ENCODE measurements around the gene MPZ. TPM values are rescaled to one million over a fixed set of nuclear protein-coding genes. Genes with fewer than 3 reads are reported as not detected.

MPZ gene
- total and polyA plus RNA-seq, 9 of the 15 experiments (the other 6 are each of a cell fraction or from before 2014, with no cell fraction given) = 0.22 to 16.6 (median 10.9) TPM

- TF ChIP-seq, protein P1, sequence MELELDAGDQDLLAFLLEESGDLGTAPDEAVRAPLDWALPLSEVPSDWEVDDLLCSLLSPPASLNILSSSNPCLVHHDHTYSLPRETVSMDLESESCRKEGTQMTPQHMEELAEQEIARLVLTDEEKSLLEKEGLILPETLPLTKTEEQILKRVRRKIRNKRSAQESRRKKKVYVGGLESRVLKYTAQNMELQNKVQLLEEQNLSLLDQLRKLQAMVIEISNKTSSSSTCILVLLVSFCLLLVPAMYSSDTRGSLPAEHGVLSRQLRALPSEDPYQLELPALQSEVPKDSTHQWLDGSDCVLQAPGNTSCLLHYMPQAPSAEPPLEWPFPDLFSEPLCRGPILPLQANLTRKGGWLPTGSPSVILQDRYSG (tag; conservative IDR thresholded peaks at IDR 0.05; ENCODE audit: low read depth) = 0 out of 2 replicates have a peak, but pooled peaks have one; percentile 47
- TF ChIP-seq TARDBP (IDR thresholded peaks at IDR 0.05) (no peak), U2AF1 (optimal IDR thresholded peaks at IDR 0.05; ENCODE audit: low read depth, low read length) (no peak), ZNF551 (CRISPR knock-in tag; IDR thresholded peaks at IDR 0.05) (no peak), CBX1 (IDR thresholded peaks at IDR 0.05; ENCODE audit: low read depth) (peak; percentile 61; the same call in 1 of the 2 replicates), SRF (CRISPR knock-in tag; IDR thresholded peaks at IDR 0.05) (0 out of 4 replicates have a peak, but pooled peaks of 1 of the 2 experiments have one; percentile 3), HMG20B (CRISPR knock-in tag; IDR thresholded peaks at IDR 0.05) (no peak), MAFF (IDR thresholded peaks at IDR 0.05; ENCODE audit: low read length) (no peak), POLR2G (IDR thresholded peaks at IDR 0.05; ENCODE audit: low read depth, low read length) (peak; percentile 98), ZKSCAN3 (CRISPR knock-in tag; IDR thresholded peaks at IDR 0.05) (no peak), RB1 (IDR thresholded peaks at IDR 0.05; ENCODE audit: low read depth) (no peak; the same call in 1 of the 2 replicates), GABPA (tag; conservative IDR thresholded peaks at IDR 0.05; ENCODE audit: low read depth) (peak; percentile 96), EZH2 (IDR thresholded peaks at IDR 0.05; ENCODE audit: borderline replicate concordance, low read depth, low read length) (no peak), MEF2A (IDR thresholded peaks at IDR 0.05; ENCODE audit: control insufficient read depth, low read depth, low read length) (no peak), ZNF75A (CRISPR knock-in tag; IDR thresholded peaks at IDR 0.05) (no peak), ZNF740 (CRISPR knock-in tag; IDR thresholded peaks at IDR 0.05) (peak; percentile 79), ZNF740 (tag; IDR thresholded peaks at IDR 0.05) (peak in 1 of 2 experiments; percentile 80; a peak in 2 of 4 replicates), FOXJ2 (tag; IDR thresholded peaks at IDR 0.05) (no peak), HES1 (IDR thresholded peaks at IDR 0.05; ENCODE audit: low read depth) (no peak), TFAP4 (CRISPR knock-in tag; IDR thresholded peaks at IDR 0.05; ENCODE audit: borderline replicate concordance) (peak; percentile 84), SIN3B (IDR thresholded peaks at IDR 0.05; ENCODE audit: low read depth) (peak; percentile 97), CC2D1A (IDR thresholded peaks at IDR 0.05) (peak; percentile 46; the same call in 1 of the 2 replicates), ZBTB1 (CRISPR knock-in tag; IDR thresholded peaks at IDR 0.05; ENCODE audit: borderline replicate concordance, low read depth) (0 out of 2 replicates have a peak, but pooled peaks have one; percentile 21), POLR2AphosphoS5 (IDR thresholded peaks at IDR 0.05; ENCODE audit: control insufficient read depth, insufficient read depth, low read depth, low read length) (peak; percentile 97), ZNF253 (CRISPR knock-in tag; conservative IDR thresholded peaks at IDR 0.05) (no peak), HMGN3 (IDR thresholded peaks at IDR 0.05; ENCODE audit: borderline replicate concordance, extremely low read depth, insufficient read length, low read depth, low read length) (peak; percentile 88)
These were observed 4.6 kb upstream of the MPZ start, which contains the start of gene SDHC (continued) for GRCh38 chr1:161314201-161314981.
